HG03064 (cell line): ENCODE measurements around the gene AMIGO3.
A peak's percentile ranks its signal among the peaks of the same experiment; 100 is the strongest.

Experiments used
- ATAC-seq: cut with Tn5 transposase; IDR thresholded peaks from one replicate; pipeline ENCODE4 v1.9.1; 2021; ENCODE audit warnings: low read depth; ENCODE audit not compliant: unreplicated experiment

The AMIGO3 gene

GRCh38 chr3:49725906-49726681 lies 6.6 kb upstream of the AMIGO3 start:
- no peak for ATAC-seq

- ATAC-seq: no peak
Measured at GRCh38 chr3:49724586-49724985, 5.1 kb upstream of the AMIGO3 start.

- peak; percentile 69 for ATAC-seq
Measured at GRCh38 chr3:49723628-49724551, 4.4 kb upstream of the AMIGO3 start, which contains the start of gene GMPPB. Gene GMPPB (minus strand): TSS chr3:49723951. CDS start chr3:49723726, 225 bp downstream.

- no peak for ATAC-seq
Measured at GRCh38 chr3:49723296-49723627, 3.8 kb upstream of the AMIGO3 start.

GRCh38 chr3:49722896-49723295 lies 3.4 kb upstream of the AMIGO3 start:
- no peak for ATAC-seq

- no peak for ATAC-seq
Measured at GRCh38 chr3:49721896-49722781, 2.7 kb upstream of the AMIGO3 start.

- no peak for ATAC-seq
Measured at GRCh38 chr3:49721596-49721895, 2.1 kb upstream of the AMIGO3 start.

GRCh38 chr3:49720855-49721595 lies 1.5 kb upstream of the AMIGO3 start:
- ATAC-seq: no peak

- no peak for ATAC-seq
Measured at GRCh38 chr3:49718858-49719213, 648 bp downstream of the AMIGO3 start.

- ATAC-seq: no peak
Measured at GRCh38 chr3:49717959-49718857, 1.3 kb downstream of the AMIGO3 start.

- no peak for ATAC-seq
Measured at GRCh38 chr3:49717211-49717958, 2.1 kb downstream of the AMIGO3 start.

GRCh38 chr3:49716691-49717210 lies 2.7 kb downstream of the AMIGO3 start:
- no peak for ATAC-seq

GRCh38 chr3:49716169-49716568 lies 3.3 kb downstream of the AMIGO3 start:
- ATAC-seq: no peak

- no peak for ATAC-seq
Measured at GRCh38 chr3:49715611-49716121, 3.8 kb downstream of the AMIGO3 start.

- no peak for ATAC-seq
Measured at GRCh38 chr3:49714728-49715550, 4.5 kb downstream of the AMIGO3 start.

GRCh38 chr3:49713336-49714105 lies 6.0 kb downstream of the AMIGO3 start:
- ATAC-seq: no peak
